Common myeloid progenitor, CD34-positive (primary cell): ENCODE data around the gene PNMA1. TPM values are rescaled to one million over a fixed set of nuclear protein-coding genes. Genes with fewer than 3 reads are reported as not detected.

ENCODE experiments used
- CTCF ChIA-PET: fragments of 350-600 bp; sonication (Branson Sonifier 250); formaldehyde crosslinking; loops from one replicate; lab custom pipeline; 2021; ENCODE audit warnings: antibody characterized with exemption; lab: Charles Lee
- POLR2A ChIA-PET: fragments of 350-600 bp; sonication (Branson Sonifier 250); formaldehyde crosslinking; loops from one replicate; lab custom pipeline; 2021; ENCODE audit warnings: antibody characterized with exemption; lab: Charles Lee
- DNase-seq, 3 donors: peaks; one replicate each; pipeline versions ENCODE4 v3.0.0 to v3.0.0-alpha.2; 2013
- H3K27ac ChIP-seq, 2 experiments: 1 replicate in 1 of 2; 2 replicates in 1 of 2; pipeline ENCODE4 v1.7.0; 2013; ENCODE audit warnings: inconsistent platforms in 2 of 2, low read length in 2 of 2, mild to moderate bottlenecking in 2 of 2, low read depth in 1 of 2, moderate library complexity in 1 of 2; ENCODE audit not compliant: severe bottlenecking in 2 of 2, insufficient read depth in 1 of 2, poor library complexity in 1 of 2
- H3K27me3 ChIP-seq, 5 experiments: replicated peaks in 2 of 5; 1 replicate in 3 of 5; 2 replicates in 2 of 5; pipeline versions ENCODE4 v1.6.1 to v1.7.0; 2013; ENCODE audit warnings: low read length in 4 of 5, mild to moderate bottlenecking in 2 of 5, moderate library complexity in 2 of 5, inconsistent platforms in 1 of 5; ENCODE audit not compliant: insufficient read depth in 5 of 5, control insufficient read depth in 4 of 5
- H3K36me3 ChIP-seq, 4 experiments: 1 replicate in 2 of 4; 2 replicates in 2 of 4; pipeline versions ENCODE4 v1.6.1 to v1.7.0; 2013; ENCODE audit warnings: low read length in 3 of 4, control low read depth in 1 of 4, mild to moderate bottlenecking in 1 of 4; ENCODE audit not compliant: control insufficient read depth in 4 of 4, insufficient read depth in 4 of 4
- H3K4me1 ChIP-seq, 4 experiments: 1 replicate in 3 of 4; 2 replicates in 1 of 4; pipeline versions ENCODE4 v1.6.1 to v1.7.1; 2013; ENCODE audit warnings: low read length in 3 of 4, mild to moderate bottlenecking in 3 of 4, control low read depth in 1 of 4, inconsistent platforms in 1 of 4, moderate library complexity in 1 of 4; ENCODE audit not compliant: control insufficient read depth in 4 of 4, insufficient read depth in 4 of 4; ENCODE audit errors: control extremely low read depth in 1 of 4
- H3K4me3 ChIP-seq, 7 experiments: 1 replicate in 4 of 7; 2 replicates in 3 of 7; pipeline versions ENCODE4 v1.5.1 to v1.7.0; 2013; ENCODE audit warnings: mild to moderate bottlenecking in 7 of 7, low read length in 6 of 7, moderate library complexity in 6 of 7, inconsistent platforms in 2 of 7, low read depth in 2 of 7, control low read depth in 1 of 7; ENCODE audit not compliant: insufficient read depth in 4 of 7, control insufficient read depth in 1 of 7; ENCODE audit errors: extremely low read depth in 1 of 7
- H3K9me3 ChIP-seq, 5 experiments: 1 replicate in 4 of 5; 2 replicates in 1 of 5; pipeline versions ENCODE4 v1.6.1 to v1.7.1; 2013; ENCODE audit warnings: low read length in 4 of 5, mild to moderate bottlenecking in 2 of 5, inconsistent platforms in 1 of 5, low read depth in 1 of 5, moderate library complexity in 1 of 5; ENCODE audit not compliant: control insufficient read depth in 4 of 5, insufficient read depth in 2 of 5; ENCODE audit errors: control extremely low read depth in 1 of 5
- WGBS: methylation state at CpG from one replicate; pipeline ENCODE4 v1.1.5; 2013; ENCODE audit not compliant: insufficient coverage; 5-methylcytosine and 5-hydroxymethylcytosine counted together
- polyA plus RNA-seq: library from polyadenylated mRNA; unstranded; fragments of 120-200 nt; gene quantifications from one replicate; pipeline ENCODE4 v1.2.1, GENCODE V29; 2013

Gene PNMA1
- polyA plus RNA-seq = 32.2 TPM

- DNase-seq = peak; percentile 67 to 86 (median 82)
- Histone ChIP-seq H3K27ac (peak within 1 kb of the TSS; percentile 46 to 75), H3K27me3 (no peaks in the 10 kb centered on the region), H3K4me3 (peak within 1 kb of the TSS; percentile 60 to 90 (median 89)), H3K4me1 (peaks cover 12 to 30% (median 24%) of the 10 kb centered on the region in 4 experiments), H3K9me3 (no peaks in the 10 kb centered on the region), H3K36me3 (peaks cover 3 to 33% (median 21%) of the 10 kb centered on the region in 4 experiments)
- CTCF ChIA-PET = interaction anchor here (0.8 to 0.9 kb wide), 2 partner anchors 14 to 98 kb away, joined by 3 read pairs; no protein-coding TSS in a partner anchor
- POLR2A ChIA-PET = interaction anchor here (1.0 to 1.3 kb wide), 2 partner anchors 11 to 72 kb away, joined by 3 read pairs; no protein-coding TSS in a partner anchor
- WGBS = 0% methylated on average over 78 of the region's 113 CpGs
Measured at GRCh38 chr14:73713803-73714655, at the start of gene PNMA1. TSS of gene PNMA1 (minus strand) at chr14:73714384. CDS start at chr14:73713639, 745 bp downstream.

DNA sequence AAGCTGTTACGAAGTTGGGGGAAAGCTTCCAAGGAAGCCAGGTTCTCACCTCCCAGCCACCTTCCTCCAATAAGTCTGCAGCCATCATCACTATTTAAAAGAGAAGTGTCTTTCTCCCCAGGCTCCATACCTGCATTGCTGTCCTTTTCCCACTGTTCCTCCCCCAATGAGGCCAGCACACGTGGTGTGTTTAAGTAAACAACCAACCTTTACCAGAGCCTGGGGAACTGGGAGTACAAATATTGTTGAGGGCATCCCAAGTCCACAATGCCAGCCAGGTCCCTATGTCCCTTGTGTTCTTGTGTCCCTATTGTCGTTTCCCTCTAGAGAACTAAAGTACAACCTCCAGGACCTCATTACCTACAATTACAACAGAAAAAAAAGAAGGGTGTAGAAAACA lies 49.2 kb upstream of the PNMA1 start:
- POLR2A ChIA-PET = no interaction called here
- H3K4me3 ChIP-seq = no peak overlapping the region
- no peaks in the 10 kb centered on the region for H3K27me3 ChIP-seq
- CTCF ChIA-PET = interaction anchor here (0.7 to 2.3 kb wide), 3 partner anchors 10 to 20 kb away, joined by 3 to 7 read pairs (median 7); no protein-coding TSS in a partner anchor
- H3K36me3 ChIP-seq = no peaks in the 10 kb centered on the region
- H3K4me1 ChIP-seq = peaks cover 22 to 62% (median 53%) of the 10 kb centered on the region in 4 experiments
- no CpG with 5 or more reads among the region's 3 CpGs for WGBS
- DNase-seq = no peak
- no peaks in the 10 kb centered on the region for H3K9me3 ChIP-seq
- no peak overlapping the region for H3K27ac ChIP-seq

GRCh38 chr14:73762375-73762822 lies 48.2 kb upstream of the PNMA1 start:
- H3K36me3 ChIP-seq = peaks cover 0 to 3% (median under 1%) of the 10 kb centered on the region in 4 experiments
- ChIA-PET CTCF (interaction anchor here (0.7 to 2.5 kb wide), 9 partner anchors 8 to 27 kb away, joined by 3 to 10 read pairs (median 5); no protein-coding TSS in a partner anchor), POLR2A (interaction anchor here (1.0 to 1.4 kb wide), 2 partner anchors 9 kb away, joined by 4 to 5 read pairs; no protein-coding TSS in a partner anchor)
- peak overlapping the region in 3 of 7 experiments; percentile 9 to 39 (median 34) for H3K4me3 ChIP-seq
- no peaks in the 10 kb centered on the region for H3K27me3 ChIP-seq
- DNase-seq = peak in 1 of 3 donors; percentile 44
- no peaks in the 10 kb centered on the region for H3K9me3 ChIP-seq
- 12% methylated on average over 5 of the region's 8 CpGs for WGBS
- peak overlapping the region in 1 of 2 experiments; percentile 54 for H3K27ac ChIP-seq
- H3K4me1 ChIP-seq = peaks cover 29 to 72% (median 63%) of the 10 kb centered on the region in 4 experiments

- POLR2A ChIA-PET = interaction anchor here (1.0 to 1.8 kb wide), 3 partner anchors 8 to 19 kb away, joined by 4 to 5 read pairs (median 4); no protein-coding TSS in a partner anchor
Measured at GRCh38 chr14:73761618-73762355, 47.6 kb upstream of the PNMA1 start.

DNA sequence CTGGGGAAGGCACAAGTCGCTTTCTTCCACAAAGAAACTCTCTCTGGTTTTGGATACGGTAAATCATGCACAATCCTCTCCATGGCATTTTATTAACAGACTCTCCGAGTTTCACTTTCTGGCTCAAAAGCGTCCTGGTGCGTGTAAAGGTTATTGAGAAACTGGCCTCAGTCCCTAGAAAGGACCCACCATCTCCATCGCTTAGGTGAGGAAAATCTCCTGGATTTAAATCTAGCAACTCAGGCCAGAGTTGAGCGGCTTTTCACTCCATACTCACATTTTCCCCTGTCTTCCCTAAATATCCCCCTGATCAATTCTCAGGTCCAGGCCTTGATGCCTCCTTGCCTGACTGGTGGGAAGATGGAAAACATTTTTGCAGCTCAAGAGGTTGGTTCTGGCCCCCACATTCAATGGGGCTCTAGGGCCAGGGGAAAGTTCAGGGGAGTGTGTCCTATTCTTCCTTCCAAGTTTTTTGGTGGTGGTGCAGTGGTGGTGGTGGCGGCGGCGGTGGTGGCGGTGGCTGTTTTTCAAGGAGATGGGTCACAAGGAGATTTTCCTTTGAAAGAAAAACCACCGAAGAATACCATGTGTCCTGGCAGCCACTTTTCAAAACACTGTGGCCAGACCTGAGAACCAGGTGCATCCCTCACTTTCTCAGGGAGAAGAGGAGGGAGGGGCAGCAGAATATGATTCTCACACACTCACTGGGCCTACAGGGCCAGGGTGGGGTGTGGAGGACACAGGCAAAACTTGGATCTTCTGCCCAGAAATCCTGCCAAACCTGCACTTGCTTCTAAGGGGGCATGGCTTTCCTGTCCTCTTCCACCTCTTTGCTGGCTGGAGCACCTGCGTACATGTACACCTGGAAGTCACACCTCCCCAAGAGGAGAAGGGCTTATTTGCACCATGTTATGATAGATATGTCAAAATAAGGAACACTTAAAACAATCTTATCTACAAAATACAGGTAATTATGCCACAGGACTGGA lies 46.7 kb upstream of the PNMA1 start:
- ChIA-PET CTCF (interaction anchor here (1.0 to 11.3 kb wide), 11 partner anchors 9 to 45 kb away, joined by 3 to 225 read pairs (median 5); no protein-coding TSS in a partner anchor), POLR2A (interaction anchor here (0.8 to 3.3 kb wide), 10 partner anchors 7 to 125 kb away, joined by 3 to 83 read pairs (median 6); partner anchors contain the start of gene ZNF410)
- Histone ChIP-seq H3K4me3 (peak overlapping the region in 6 of 7 experiments; percentile 51 to 88 (median 77)), H3K27me3 (no peaks in the 10 kb centered on the region), H3K27ac (peak overlapping the region; percentile 86 to 99), H3K36me3 (peaks cover 0 to 12% (median 3%) of the 10 kb centered on the region in 4 experiments), H3K9me3 (no peaks in the 10 kb centered on the region), H3K4me1 (peaks cover 32 to 84% (median 76%) of the 10 kb centered on the region in 4 experiments)
- 80% methylated on average over 5 of the region's 13 CpGs for WGBS
- no peak for DNase-seq

More at GRCh38 chr14:73761618-73762355, 47.6 kb upstream of the PNMA1 start:
- H3K4me1 ChIP-seq = peaks cover 31 to 78% (median 69%) of the 10 kb centered on the region in 4 experiments
- H3K36me3 ChIP-seq = peaks cover 0 to 5% (median 1%) of the 10 kb centered on the region in 4 experiments
- peak in 1 of 3 donors; percentile 39 for DNase-seq
- H3K9me3 ChIP-seq = no peaks in the 10 kb centered on the region
- H3K4me3 ChIP-seq = peak overlapping the region in 2 of 7 experiments; percentile 34 to 39
- H3K27me3 ChIP-seq = no peaks in the 10 kb centered on the region
- WGBS = no CpG with 5 or more reads among the region's 2 CpGs
- CTCF ChIA-PET = interaction anchor here (1.2 to 2.5 kb wide), 7 partner anchors 9 to 27 kb away, joined by 3 to 10 read pairs (median 7); no protein-coding TSS in a partner anchor
- H3K27ac ChIP-seq = peak overlapping the region in 1 of 2 experiments; percentile 54
